IMR-90 (cell line): ENCODE data around the gene CHRNB1. TPM values are rescaled to one million over a fixed set of nuclear protein-coding genes. Genes with fewer than 3 reads are reported as not detected.
A peak's percentile ranks its signal among the peaks of the same experiment; 100 is the strongest.

Source experiments
- ATAC-seq: fragments of 200-7000 bp; cut with Tn5 transposase; 2 replicates; pipeline ENCODE4 v1.9.1; 2020; ENCODE audit warnings: low read depth, mild to moderate bottlenecking, moderate library complexity
- BruUV-seq: library from RNA; stranded (reverse); fragments of 400-500 nt; replicated peaks from 2 replicates; lab custom pipeline; 2021; lab: Mats Ljungman, UMichigan
- CTCF ChIA-PET: fragments of 300-600 bp; formaldehyde crosslinking; extraction: SDS; loops from one replicate; lab custom pipeline; 2021; ENCODE audit warnings: antibody characterized with exemption; lab: Yijun Ruan, JAX
- POLR2A ChIA-PET: fragments of 300-600 bp; sonication (Branson Sonifier 250); formaldehyde crosslinking; loops from one replicate; lab custom pipeline; 2022; ENCODE audit warnings: antibody characterized with exemption; ENCODE audit not compliant: unreplicated experiment; lab: Charles Lee
- DNase-seq: peaks from one replicate; pipeline ENCODE4 v3.0.0; 2013
- H2AFZ ChIP-seq: replicated peaks from 2 replicates; pipeline ENCODE3; 2013; ENCODE audit warnings: low read length, mild to moderate bottlenecking; ENCODE audit not compliant: poor library complexity
- H2AK5ac ChIP-seq: 2 replicates; pipeline ENCODE4 v1.6.1; 2013; ENCODE audit warnings: low read depth, low read length, inconsistent platforms
- H2AK9ac ChIP-seq: replicated peaks from 2 replicates; pipeline ENCODE3; 2013; ENCODE audit warnings: mild to moderate bottlenecking, low read depth, low read length, moderate library complexity; ENCODE audit not compliant: poor library complexity
- H2BK120ac ChIP-seq: 2 replicates; pipeline ENCODE4 v1.6.1; 2013; ENCODE audit warnings: low read depth, low read length, inconsistent platforms
- H2BK15ac ChIP-seq: 3 replicates; pipeline ENCODE4 v1.6.1; 2013; ENCODE audit warnings: low read depth, low read length, inconsistent platforms
- H2BK20ac ChIP-seq: 2 replicates; pipeline ENCODE4 v1.6.1; 2013; ENCODE audit warnings: low read depth, mild to moderate bottlenecking, inconsistent platforms, low read length, moderate library complexity
- H2BK5ac ChIP-seq: 2 replicates; pipeline ENCODE4 v1.6.1; 2013; ENCODE audit warnings: mild to moderate bottlenecking, low read depth, low read length, inconsistent platforms; ENCODE audit not compliant: poor library complexity, severe bottlenecking
- H3K14ac ChIP-seq: replicated peaks from 2 replicates; pipeline ENCODE4 v1.6.1; 2013; ENCODE audit warnings: low read depth, low read length, inconsistent platforms
- H3K18ac ChIP-seq: 2 replicates; pipeline ENCODE4 v1.6.1; 2013; ENCODE audit warnings: low read depth, low read length, control low read depth
- H3K23ac ChIP-seq: 2 replicates; pipeline ENCODE4 v1.6.1; 2013; ENCODE audit warnings: low read depth, low read length, inconsistent platforms
- H3K27ac ChIP-seq: 2 replicates; pipeline ENCODE4 v1.5.1; 2013; ENCODE audit warnings: mild to moderate bottlenecking, control low read depth, low read length; ENCODE audit not compliant: insufficient read depth
- H3K27me3 ChIP-seq: 2 replicates; pipeline ENCODE4 v1.6.1; 2013; ENCODE audit warnings: low read length; ENCODE audit not compliant: control insufficient read depth, insufficient read depth
- H3K36me3 ChIP-seq: 2 replicates; pipeline ENCODE4 v1.6.1; 2013; ENCODE audit warnings: low read length, mixed read lengths; ENCODE audit not compliant: control insufficient read depth, insufficient read depth
- H3K4ac ChIP-seq: 2 replicates; pipeline ENCODE4 v1.6.1; 2013; ENCODE audit warnings: low read depth, low read length, inconsistent platforms
- H3K4me1 ChIP-seq: 2 replicates; pipeline ENCODE4 v1.6.1; 2013; ENCODE audit warnings: low read length, mixed read lengths; ENCODE audit not compliant: control insufficient read depth, insufficient read depth
- H3K4me2 ChIP-seq: 2 replicates; pipeline ENCODE4 v1.6.1; 2013; ENCODE audit warnings: low read depth, mild to moderate bottlenecking, control low read depth, low read length, moderate library complexity
- H3K4me3 ChIP-seq: 2 replicates; pipeline ENCODE4 v1.5.1; 2013; ENCODE audit warnings: low read depth, mild to moderate bottlenecking, control low read depth, low read length, moderate library complexity; ENCODE audit not compliant: insufficient read depth
- H3K56ac ChIP-seq: 2 replicates; pipeline ENCODE4 v1.6.1; 2013; ENCODE audit warnings: low read length, inconsistent platforms; ENCODE audit not compliant: insufficient read depth; ENCODE audit errors: extremely low read depth
- H3K79me1 ChIP-seq, 2 experiments: 2 replicates each; pipeline ENCODE4 v1.6.1; 2013; ENCODE audit warnings: low read length in 2 of 2, inconsistent platforms in 1 of 2, low read depth in 1 of 2
- H3K9ac ChIP-seq: 2 replicates; pipeline ENCODE4 v1.6.1; 2013; ENCODE audit warnings: low read depth, low read length, control low read depth
- H3K9me1 ChIP-seq: 2 replicates; pipeline ENCODE4 v1.6.1; 2013; ENCODE audit warnings: low read length, inconsistent platforms; ENCODE audit not compliant: insufficient read depth
- H3K9me3 ChIP-seq: 2 replicates; pipeline ENCODE4 v1.6.1; 2013; ENCODE audit warnings: low read length; ENCODE audit not compliant: control insufficient read depth, insufficient read depth
- H4K20me1 ChIP-seq: 2 replicates; pipeline ENCODE4 v1.6.1; 2013; ENCODE audit warnings: low read length, inconsistent platforms; ENCODE audit not compliant: insufficient read depth
- H4K5ac ChIP-seq: 2 replicates; pipeline ENCODE4 v1.6.1; 2013; ENCODE audit warnings: mild to moderate bottlenecking, low read depth, low read length, control low read depth
- H4K8ac ChIP-seq, 2 experiments: 2 replicates each; pipeline ENCODE4 v1.6.1; 2013; ENCODE audit warnings: low read depth in 2 of 2, low read length in 2 of 2, control low read depth in 1 of 2, inconsistent platforms in 1 of 2
- H4K91ac ChIP-seq: 2 replicates; pipeline ENCODE4 v1.6.1; 2013; ENCODE audit warnings: low read depth, low read length, inconsistent platforms; ENCODE audit not compliant: insufficient read depth
- POLR2A ChIP-seq: IDR thresholded peaks from 2 replicates; pipeline ENCODE4 v1.6.1; 2012; ENCODE audit warnings: mild to moderate bottlenecking, low read depth, low read length
- RAD21 ChIP-seq: IDR thresholded peaks from 2 replicates; pipeline ENCODE4 v1.6.1; 2012; ENCODE audit warnings: low read length, improper control_type of control experiment
- RCOR1 ChIP-seq: IDR thresholded peaks from 2 replicates; pipeline ENCODE4 v1.6.1; 2012; ENCODE audit warnings: mild to moderate bottlenecking, low read length, improper control_type of control experiment; ENCODE audit not compliant: insufficient replicate concordance
- SMC3 ChIP-seq: fragments of 150-350 bp; IDR thresholded peaks from 2 replicates; pipeline ENCODE4 v1.6.1; 2016; ENCODE audit warnings: low read depth, mild to moderate bottlenecking, antibody characterized with exemption, low read length, moderate library complexity
- WGBS, 2 experiments: methylation state at CpG; one replicate each; pipeline versions ENCODE4 v1.1.5 to v1.1.7; 2013; ENCODE audit warnings: missing lambda C conversion rate in 2 of 2; ENCODE audit not compliant: insufficient read length in 1 of 2; ENCODE audit errors: extremely low coverage in 2 of 2; 5-methylcytosine and 5-hydroxymethylcytosine counted together
- dilution Hi-C: fragments of 300-500 bp; cut with HindIII; formaldehyde crosslinking; loops from one replicate; pipeline ENCODE4 v1.14.3; 2018; ENCODE audit warnings: low sequenced_read_pairs; ENCODE audit not compliant: unreplicated experiment
- in situ Hi-C: fragments of 300-500 bp; cut with MboI; formaldehyde crosslinking; loops from 3 replicates; pipeline ENCODE4 v1.14.3; 2019; ENCODE audit warnings: low sequenced_read_pairs, inconsistent platforms, mixed read lengths
- intact Hi-C: fragments of 100-400 bp; cut with micrococcal nuclease; formaldehyde crosslinking; loops from 2 replicates; pipeline ENCODE4 v1.10.0; 2022
- polyA plus RNA-seq, 3 experiments: library from polyadenylated mRNA; depleted of rRNA; stranded (reverse); fragments of >200 nt; gene quantifications; 2 replicates each; pipeline ENCODE4 v1.2.3, GENCODE V29; 2012; ENCODE audit warnings: low replicate concordance in 1 of 3
- total RNA-seq: library from RNA; depleted of rRNA; stranded (reverse); fragments of >200 nt; gene quantifications from 2 replicates; pipeline ENCODE4 v1.2.3, GENCODE V29; 2012
- TF ChIP-seq, protein P1 (sequence below): fragments of 150-350 bp; IDR thresholded peaks from 2 replicates; pipeline ENCODE4 v1.6.1; 2017; ENCODE audit warnings: mild to moderate bottlenecking, antibody characterized with exemption, low read length, low read depth

CHRNB1 gene
- total and polyA plus RNA-seq, 2 of the 4 experiments (the other 2 are of a cell fraction), result 4.3 to 6.0 TPM

DNA sequence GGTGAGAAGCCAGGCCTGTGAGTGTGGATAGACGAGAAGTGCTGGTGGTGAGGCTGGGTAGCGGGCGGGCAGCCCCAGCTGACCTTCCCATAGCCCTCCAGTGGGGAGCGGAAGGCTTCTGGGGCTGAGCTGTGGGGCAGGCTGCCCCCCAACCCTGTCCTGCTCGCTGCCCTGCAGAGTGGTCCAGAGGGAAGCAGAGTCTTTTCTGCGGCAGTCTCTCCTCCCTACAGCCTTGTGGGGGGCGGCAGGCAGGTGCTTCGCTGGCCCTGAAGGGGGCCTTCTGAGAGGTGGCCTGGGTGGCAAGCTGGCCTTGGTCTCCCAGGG is 33.5 kb upstream of the CHRNB1 start (continued):
- no peak for TF ChIP-seq RAD21
- no peak for TF ChIP-seq SMC3
- no peak for TF ChIP-seq POLR2A
- TF ChIP-seq, protein P1, sequence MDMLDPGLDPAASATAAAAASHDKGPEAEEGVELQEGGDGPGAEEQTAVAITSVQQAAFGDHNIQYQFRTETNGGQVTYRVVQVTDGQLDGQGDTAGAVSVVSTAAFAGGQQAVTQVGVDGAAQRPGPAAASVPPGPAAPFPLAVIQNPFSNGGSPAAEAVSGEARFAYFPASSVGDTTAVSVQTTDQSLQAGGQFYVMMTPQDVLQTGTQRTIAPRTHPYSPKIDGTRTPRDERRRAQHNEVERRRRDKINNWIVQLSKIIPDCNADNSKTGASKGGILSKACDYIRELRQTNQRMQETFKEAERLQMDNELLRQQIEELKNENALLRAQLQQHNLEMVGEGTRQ, result no peak

DNA sequence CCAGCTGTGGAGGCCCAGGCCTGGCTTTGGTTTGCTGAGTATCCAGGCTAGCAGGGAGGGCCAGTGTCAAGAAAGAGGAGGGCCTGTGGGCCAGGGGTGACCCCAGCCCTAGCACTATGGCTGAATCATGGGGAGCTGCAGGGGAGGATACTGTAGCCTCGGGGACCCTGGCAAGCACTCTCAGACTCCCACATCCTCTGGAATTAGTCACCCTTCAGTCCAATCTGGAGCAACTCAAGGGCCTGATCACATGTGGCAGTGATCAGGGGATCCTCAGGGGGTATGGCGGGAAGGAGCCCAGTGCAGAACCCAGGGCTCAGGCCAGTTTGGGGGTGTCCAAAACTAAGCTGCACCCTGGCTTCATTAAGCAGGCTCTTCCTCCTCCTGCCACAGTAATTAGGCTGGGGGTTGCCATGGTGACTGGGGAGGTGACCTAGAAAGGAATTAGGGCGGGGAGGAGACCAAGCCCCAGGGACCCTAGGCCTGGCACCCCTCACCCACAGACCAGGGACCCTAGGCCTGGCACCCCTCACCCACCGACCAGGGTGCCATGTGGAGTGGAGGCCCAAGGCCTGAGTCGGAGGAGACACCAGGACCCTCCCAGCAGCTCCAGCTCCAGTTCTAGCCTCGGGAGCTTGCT is 31.4 kb upstream of the CHRNB1 start:
- Histone ChIP-seq H3K56ac (no peak overlapping the region), H3K14ac (no peak overlapping the region), H3K27ac (no peak overlapping the region), H3K4me2 (no peak overlapping the region), H3K9ac (no peak overlapping the region), H4K8ac (no peak overlapping the region), H2BK20ac (no peak overlapping the region), H2BK15ac (no peak overlapping the region), H3K18ac (no peak overlapping the region), H2AK9ac (peak overlapping the region; percentile 37), H3K36me3 (peaks cover 51% of the 10 kb centered on the region), H3K4me3 (no peak overlapping the region), H2AK5ac (no peak overlapping the region), H4K5ac (no peak overlapping the region), H2BK5ac (no peak overlapping the region), H3K9me1 (peaks cover 7% of the 10 kb centered on the region; the same call in 1 of the 2 replicates), H4K20me1 (peaks cover 7% of the 10 kb centered on the region; the same call in 1 of the 2 replicates), H3K9me3 (no peaks in the 10 kb centered on the region), H4K91ac (no peak overlapping the region), H3K27me3 (no peaks in the 10 kb centered on the region), H2BK120ac (no peak overlapping the region), H3K79me1 (peaks cover 0 to 3% of the 10 kb centered on the region in 2 experiments; a peak in 1 of 4 replicates), H3K23ac (no peak overlapping the region), H2AFZ (no peak overlapping the region), H3K4ac (no peak overlapping the region), H3K4me1 (peaks cover 4% of the 10 kb centered on the region; the same call in 1 of the 2 replicates)
- ATAC-seq (peak; percentile 69), DNase-seq (peak; percentile 62)
- in situ Hi-C loops, result no loop called here
- dilution Hi-C loops, result no loop called here
- no TSS peak for BruUV-seq
- TF ChIP-seq, protein P1, result peak; percentile 33; the same call in 1 of the 2 replicates
- TF ChIP-seq RCOR1, result no peak
- ChIA-PET CTCF (no interaction called here), POLR2A (interaction anchor here (1.0 kb wide), 1 partner anchor 9 kb away, joined by 5 read pairs; the partner anchor contains the start of gene TMEM256)
- WGBS, 2 experiments, result no CpG with 5 or more reads among the region's 6 CpGs
- intact Hi-C loops, result no loop called here
